Stimulated activated CD4-positive, alpha-beta T cell treated with anti-CD3 and anti-CD28 coated beads, Interleukin-15, amount 100 ng/mL, for 24 hours (primary cell): ENCODE data around the gene B3GALT6.
"Not testable (repeated sequence)": the region's sequence is repeated elsewhere in the genome, so short reads cannot be mapped to it uniquely, and the experiment has no call there.

Experiments
- DNase-seq: peaks from one replicate; pipeline ENCODE4 v3.0.0-alpha.2; 2020

Gene B3GALT6

DNA sequence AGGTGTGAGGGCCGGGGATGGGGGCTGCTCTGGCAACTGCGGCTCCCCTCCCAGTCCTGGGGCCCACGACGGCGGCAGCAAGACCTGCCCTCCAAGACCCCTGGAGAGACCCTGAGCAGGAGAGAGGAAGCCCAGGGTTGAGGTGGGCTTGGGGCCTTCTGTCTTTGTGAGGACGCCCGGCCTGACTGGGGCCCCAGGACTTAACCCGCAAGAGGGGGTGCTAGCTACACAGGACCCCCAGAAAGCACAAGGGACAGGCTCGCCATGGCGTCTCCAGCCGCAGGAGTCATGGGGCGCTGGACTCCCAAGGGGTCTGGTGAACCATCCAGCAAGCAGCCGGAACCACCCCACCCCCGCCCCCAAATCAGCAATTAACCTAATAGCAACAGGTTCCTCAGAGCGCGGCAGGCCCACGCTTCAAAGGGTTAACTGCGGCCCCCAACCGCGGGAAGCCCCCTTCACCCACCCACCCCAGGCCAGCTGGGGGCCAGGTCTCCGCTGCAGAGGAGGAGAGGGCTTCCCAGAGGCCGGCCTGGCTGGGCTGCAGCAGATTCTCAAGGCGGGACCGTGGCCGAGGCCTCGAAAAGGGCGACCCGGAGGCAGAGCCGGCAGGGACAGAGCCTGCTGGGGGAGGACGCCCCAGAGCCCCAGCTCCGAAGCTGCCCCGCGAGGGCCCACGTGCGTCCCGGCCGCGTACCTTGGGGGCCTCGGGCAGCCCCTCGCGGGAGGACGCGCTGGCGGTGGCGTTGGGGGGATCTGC lies 14.0 kb downstream of the B3GALT6 start:
- DNase-seq = no peak

- DNase-seq = no peak
Observed at GRCh38 chr1:1246577-1247340, 14.7 kb downstream of the B3GALT6 start, which contains the start of gene C1QTNF12. C1QTNF12 (minus strand) TSS chr1:1246722; CDS start chr1:1246690, 32 bp downstream.

- no peak for DNase-seq
Observed at GRCh38 chr1:1247341-1247913, 15.4 kb downstream of the B3GALT6 start.

- not testable (repeated sequence) for DNase-seq
Observed at GRCh38 chr1:1248009-1248913, 16.2 kb downstream of the B3GALT6 start.

DNA sequence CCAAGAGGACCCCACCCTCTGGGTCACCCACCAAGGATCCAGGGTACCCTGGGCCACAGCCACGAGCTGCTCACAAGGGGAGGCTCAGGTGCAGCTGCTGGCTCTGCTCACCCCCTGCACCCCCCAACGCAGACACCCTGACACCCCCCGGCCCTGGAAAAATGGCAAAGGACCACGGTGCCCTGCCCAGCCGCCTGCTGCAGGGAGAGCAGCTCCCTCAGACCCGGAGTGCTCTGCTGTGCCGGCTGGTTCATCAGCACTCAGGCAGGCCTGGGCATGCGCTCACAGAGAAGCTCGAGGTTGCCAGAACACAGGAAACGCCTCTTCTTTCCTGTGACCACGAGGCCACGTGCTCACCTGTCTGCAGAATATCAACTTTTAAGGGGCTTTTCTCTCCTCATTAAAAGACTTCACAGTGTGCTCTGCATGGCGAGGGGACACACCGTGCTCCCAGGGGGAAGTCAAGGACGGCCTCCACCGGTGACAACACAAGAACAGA lies 18.8 kb downstream of the B3GALT6 start:
- peak; percentile 73 for DNase-seq

DNA sequence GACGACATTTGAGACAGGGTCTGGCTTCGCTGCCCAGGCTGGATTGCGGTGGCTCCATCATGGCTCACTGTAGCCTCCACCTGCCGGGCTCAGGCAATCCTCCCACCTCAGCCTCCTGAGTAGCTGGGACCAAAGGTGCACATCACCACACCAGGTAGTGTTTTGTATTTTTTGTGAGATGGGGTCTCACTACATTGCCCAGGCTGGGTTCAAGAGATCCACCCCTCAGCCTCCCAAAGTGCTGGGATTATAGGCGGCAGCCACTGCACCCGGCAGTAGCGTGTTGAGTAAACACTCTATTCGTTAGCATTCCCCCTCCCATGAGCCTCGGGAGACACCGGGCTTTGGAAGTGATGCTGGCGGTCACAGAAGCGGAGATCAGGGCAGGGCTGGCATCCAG lies 21.3 kb downstream of the B3GALT6 start:
- no peak for DNase-seq

DNA sequence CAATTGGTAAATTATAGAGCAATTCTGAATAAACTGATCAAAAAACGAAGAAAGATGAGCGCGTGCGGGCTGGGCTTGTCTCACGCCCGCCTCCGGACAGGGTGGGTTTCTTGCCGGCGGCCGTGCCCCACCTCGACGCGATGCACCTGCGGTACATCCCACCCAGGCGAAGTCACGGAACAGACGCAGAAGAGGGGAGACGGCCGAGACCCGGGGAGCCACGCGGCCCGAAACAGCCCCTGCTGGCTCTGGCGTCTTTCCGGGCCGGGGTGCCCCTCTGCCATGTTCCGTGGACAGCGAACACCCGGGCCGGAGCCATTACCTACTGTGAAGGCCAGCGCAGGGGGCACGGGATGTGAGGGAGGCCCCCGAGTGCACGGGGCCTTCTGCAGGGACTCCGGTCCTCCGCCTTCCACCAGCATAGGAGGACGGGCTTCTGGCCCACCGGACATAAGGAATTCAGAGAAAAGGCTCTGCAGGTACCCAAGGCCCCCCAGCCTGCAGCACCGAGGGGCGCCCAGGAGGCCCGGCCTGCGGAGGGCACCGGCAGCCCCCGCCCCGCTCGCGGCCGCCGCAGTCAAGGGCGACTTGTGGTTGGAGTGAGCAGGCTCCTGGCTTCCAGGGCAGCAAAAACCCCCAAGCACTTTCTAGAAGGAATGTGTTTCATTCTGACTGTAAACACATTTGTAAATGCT lies 22.1 kb downstream of the B3GALT6 start:
- no peak for DNase-seq

DNA sequence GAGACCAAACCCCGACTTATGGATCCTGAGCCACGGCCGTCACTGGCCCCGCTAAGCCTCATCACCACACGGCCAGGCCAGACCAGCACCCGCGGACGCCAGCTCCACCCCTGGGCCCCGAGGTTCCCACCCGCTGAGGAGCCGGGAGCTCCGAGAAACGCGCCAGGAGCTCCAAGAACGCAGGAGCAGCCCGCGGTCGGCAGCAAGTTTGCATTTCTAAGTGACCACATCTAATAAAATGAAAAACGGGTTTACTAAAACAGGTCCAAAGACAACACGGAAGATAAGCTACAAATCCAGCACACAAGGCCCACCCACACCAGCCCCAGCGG lies 22.6 kb downstream of the B3GALT6 start:
- DNase-seq = no peak

- no peak for DNase-seq
Observed at GRCh38 chr1:1255078-1255477, 23.0 kb downstream of the B3GALT6 start.

DNA sequence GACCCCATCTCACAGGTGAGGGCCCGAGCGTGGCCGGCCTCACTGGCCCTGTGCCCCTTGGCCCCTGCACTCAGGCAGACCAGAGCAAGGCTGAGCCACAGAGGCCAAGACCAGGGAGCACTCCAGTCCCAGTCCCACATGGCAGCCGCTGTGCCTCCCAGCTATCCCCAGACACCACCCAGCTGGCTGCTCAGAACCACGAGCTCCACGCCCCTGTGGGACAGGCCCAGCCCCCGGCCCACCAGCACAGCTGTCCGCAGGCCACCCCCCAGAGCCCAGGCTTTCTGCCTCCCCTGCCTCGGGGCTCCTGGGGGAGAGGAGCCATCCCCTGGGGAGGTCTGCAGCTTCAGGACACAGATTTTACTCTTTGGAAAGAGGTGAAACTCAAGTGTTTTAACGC lies 23.6 kb downstream of the B3GALT6 start:
- DNase-seq = no peak

DNA sequence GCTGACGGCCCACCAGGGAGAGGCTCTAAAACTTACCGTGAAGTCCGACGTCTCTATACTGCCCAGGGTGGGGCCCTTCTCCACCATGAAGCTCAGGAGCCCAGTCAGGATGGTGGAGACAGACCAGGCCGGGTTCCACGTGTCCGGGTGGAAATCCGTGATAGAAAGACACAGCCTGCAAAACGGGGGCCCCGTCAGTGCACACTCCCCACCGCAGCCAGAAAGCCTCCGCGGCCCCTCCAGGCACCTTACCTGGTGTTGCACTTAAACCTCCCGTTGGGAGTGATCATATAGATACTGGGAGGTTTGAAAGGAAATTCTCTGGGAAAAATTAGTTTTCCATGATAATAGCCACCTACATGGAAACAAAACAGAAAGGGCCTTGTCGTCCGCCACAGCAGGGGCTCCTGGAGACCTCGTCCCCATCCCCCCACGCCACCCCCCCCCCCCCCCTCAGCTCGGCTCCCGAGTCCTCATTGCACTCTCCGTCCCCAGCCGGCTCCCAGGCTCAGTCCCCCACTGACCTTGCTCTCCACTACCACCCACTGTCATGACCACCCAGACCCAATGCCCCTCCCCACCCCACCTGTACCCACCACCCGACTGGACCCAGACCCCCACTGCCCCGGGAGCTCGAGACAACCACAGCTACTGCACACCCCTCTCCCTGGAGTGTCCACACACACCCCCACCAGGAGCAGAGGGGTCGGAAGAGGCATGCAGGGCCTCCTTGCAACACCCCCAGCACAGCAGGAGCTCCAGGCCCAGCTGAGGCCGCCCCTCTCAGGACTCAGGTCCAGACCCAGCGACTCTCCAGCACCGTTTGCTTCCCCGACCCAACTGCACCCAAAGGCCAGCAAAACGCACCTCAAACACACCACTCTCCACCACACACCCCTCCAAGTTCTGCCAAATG lies 25.2 kb downstream of the B3GALT6 start:
- no peak for DNase-seq

DNA sequence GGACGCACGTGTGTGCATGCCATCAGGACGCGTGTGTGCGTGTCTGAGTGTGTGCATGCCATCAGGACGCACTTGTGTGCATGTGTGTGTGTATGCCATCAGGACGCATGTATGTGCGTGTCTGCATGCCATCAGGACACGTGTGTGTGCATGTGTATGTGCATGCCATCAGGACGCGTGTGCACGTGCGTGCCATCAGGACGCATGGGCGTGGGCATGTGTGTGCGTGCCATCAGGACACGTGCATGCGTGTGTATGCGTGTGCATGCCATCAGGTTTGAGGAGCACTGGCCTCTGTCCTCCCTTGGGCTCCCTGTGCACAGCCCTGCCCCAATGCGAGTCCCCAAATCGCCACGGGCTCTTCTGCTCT lies 27.1 kb downstream of the B3GALT6 start:
- no peak for DNase-seq

DNA sequence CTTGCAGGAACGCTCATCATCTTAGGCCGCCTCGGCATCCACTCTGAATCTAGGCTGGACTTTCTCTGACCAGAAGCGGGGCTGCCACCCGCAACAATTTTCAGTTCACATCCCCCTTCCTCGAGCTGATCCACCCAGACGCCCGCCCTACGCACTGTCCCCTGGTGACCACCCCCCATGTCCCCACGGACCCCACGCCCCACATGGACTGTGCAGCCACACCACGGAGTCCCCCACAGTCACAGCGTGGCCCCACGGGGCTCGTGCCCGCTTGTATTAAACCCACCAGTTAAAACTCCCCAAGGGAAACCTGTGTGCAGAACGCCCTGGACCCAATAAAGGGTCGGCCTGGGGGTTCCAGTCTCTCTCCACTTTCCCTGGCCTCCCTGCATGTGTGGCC lies 27.5 kb downstream of the B3GALT6 start:
- DNase-seq = no peak

DNA sequence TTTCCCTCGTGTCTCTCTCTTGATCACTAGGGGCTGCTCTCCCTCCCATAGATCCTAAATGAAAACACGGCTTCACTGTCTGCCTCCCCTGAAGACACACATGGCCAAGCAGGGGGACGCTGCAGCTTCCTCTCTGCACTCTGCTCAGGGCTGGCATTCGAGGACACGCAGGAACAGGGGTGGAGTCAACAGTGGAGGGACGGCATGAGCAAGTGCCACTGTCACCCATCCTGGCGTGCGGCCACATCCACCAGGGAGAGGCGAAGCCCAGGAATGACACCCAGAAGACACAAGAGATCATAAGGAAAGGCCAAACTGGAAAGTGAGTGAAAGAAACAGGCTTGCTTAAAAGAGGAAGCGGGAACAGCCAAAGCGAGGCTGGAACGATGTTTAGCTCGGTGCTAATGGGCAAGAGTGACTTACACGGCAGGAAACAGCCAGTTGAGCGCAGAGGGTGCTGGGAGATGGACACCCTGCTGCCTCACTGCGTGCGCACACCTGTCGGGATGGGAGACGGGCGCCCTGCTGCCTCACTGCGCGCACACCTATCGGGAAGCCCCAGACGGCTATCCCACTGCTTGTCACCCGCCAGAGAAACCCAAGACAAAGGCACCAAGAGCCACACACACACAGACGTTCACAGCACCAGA lies 28.0 kb downstream of the B3GALT6 start:
- no peak for DNase-seq

DNA sequence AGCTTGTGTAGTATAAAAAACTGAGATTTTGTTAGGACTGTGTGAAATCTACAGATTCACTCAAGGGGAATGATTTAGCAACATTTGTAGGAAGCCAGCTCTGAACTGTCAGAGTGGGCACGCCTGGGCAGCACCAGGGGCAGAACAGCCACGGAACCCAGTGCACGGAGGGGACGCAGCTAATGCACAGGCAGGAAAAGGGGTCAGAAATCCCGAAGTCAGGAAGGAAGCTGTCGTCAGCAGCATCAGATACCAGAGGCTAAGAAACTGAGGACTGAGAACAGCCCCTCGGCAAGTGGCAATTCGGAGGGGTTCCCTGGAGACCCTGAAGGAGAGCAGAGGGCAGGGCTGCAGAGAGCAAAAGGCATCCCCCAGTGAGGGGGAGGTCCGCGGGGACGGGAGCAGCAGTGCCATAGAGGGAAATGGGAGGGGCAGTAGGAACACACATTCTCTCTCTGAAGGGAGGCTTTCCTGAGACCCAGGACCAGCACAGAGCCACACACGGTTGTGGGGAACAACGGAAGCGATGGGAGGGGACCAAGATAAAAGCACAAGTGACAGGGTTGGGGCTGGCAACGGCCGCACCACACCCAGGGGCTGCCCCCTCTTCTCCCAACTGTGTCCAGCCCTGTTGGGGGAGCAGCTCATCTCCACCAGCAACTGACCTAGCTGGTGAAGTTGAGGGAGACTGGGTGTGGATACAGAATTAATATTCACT lies 29.0 kb downstream of the B3GALT6 start:
- DNase-seq = no peak

- no peak for DNase-seq
Observed at GRCh38 chr1:1262071-1262470, 30.0 kb downstream of the B3GALT6 start.

GRCh38 chr1:1262758-1263157 lies 30.7 kb downstream of the B3GALT6 start:
- no peak for DNase-seq

DNA sequence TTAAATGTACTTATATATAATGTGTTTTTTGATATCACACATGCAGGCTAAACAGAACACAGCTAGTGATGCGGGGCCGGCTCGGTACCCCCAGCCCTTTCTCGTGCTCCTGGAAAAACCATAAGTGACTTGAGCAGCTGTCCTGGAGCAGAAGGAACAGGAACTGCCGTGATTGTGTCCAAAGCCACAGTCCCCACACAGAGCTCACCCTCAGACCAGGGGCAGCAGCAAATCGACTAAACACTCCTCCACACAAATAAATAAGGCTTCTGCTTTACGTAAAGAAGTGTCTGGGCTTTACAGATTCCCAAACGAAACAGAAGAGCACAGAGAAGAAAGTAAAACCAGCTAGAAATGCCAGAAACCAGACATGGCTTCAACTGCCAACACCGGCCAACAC lies 32.0 kb downstream of the B3GALT6 start:
- DNase-seq = no peak

DNA sequence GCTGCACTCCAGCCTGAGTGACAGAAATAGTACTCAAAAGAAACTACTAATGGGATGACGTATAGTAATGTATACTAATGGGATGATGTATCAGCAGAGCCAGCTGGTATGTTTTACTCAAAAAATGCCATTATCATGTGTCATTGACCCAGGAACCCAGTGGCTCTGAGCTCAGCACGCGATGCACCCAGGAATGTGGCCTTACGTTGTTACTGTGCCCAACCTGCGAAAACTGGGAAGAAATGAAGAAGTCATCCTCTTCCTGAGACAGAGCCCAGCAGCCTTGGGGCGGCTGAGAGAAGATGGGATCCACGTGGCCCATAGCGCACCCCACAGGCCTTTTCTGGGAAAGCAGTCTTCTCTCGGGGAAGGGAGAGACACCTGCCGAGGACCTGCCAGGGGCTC lies 32.8 kb downstream of the B3GALT6 start:
- DNase-seq = no peak
